A204.1 (cell line): ENCODE results near the gene KRTAP10-8.
"Not testable (repeated sequence)": the region's sequence is repeated elsewhere in the genome, so short reads cannot be mapped to it uniquely, and the experiment has no call there.

ENCODE experiments used
- FAIRE-seq: peaks from 2 replicates; lab custom pipeline; 2012; peaks lifted over from hg19 to GRCh38; lab: Jason Lieb, UNC

The KRTAP10-8 gene

GRCh38 chr21:44612029-44612486 lies at the start of gene KRTAP10-8:
KRTAP10-8 (plus strand) TSS chr21:44612079; CDS start chr21:44612101, 22 bp downstream.
- no peak for FAIRE-seq

GRCh38 chr21:44564099-44564498 lies 47.8 kb upstream of the KRTAP10-8 start:
- FAIRE-seq, result no peak

- no peak for FAIRE-seq
These were observed 46.8 kb upstream of the KRTAP10-8 start for GRCh38 chr21:44564886-44565598.

GRCh38 chr21:44566403-44566802 lies 45.5 kb upstream of the KRTAP10-8 start:
- no peak for FAIRE-seq

- FAIRE-seq, result no peak
These were observed 44.3 kb upstream of the KRTAP10-8 start for GRCh38 chr21:44567481-44568171.

GRCh38 chr21:44568261-44568660 lies 43.6 kb upstream of the KRTAP10-8 start:
- no peak for FAIRE-seq

GRCh38 chr21:44568667-44569556 lies 43.0 kb upstream of the KRTAP10-8 start:
- FAIRE-seq, result no peak

GRCh38 chr21:44569861-44570517 lies 41.9 kb upstream of the KRTAP10-8 start:
- FAIRE-seq, result no peak

- FAIRE-seq, result no peak
These were observed 40.6 kb upstream of the KRTAP10-8 start for GRCh38 chr21:44571296-44571695.

GRCh38 chr21:44571844-44572782 lies 39.8 kb upstream of the KRTAP10-8 start:
- no peak for FAIRE-seq

GRCh38 chr21:44572959-44573583 lies 38.8 kb upstream of the KRTAP10-8 start:
- no peak for FAIRE-seq

GRCh38 chr21:44573630-44574456 lies 38.0 kb upstream of the KRTAP10-8 start, which contains the start of gene KRTAP10-4:
KRTAP10-4 (plus strand) TSS chr21:44573729; CDS start chr21:44573759, 30 bp downstream.
- FAIRE-seq, result not testable (repeated sequence)

- FAIRE-seq, result no peak
These were observed 37.2 kb upstream of the KRTAP10-8 start for GRCh38 chr21:44574457-44575306.

- no peak for FAIRE-seq
These were observed 36.4 kb upstream of the KRTAP10-8 start for GRCh38 chr21:44575307-44576024.

- FAIRE-seq, result no peak
These were observed 35.9 kb upstream of the KRTAP10-8 start for GRCh38 chr21:44576025-44576420.

GRCh38 chr21:44578371-44579055 lies 33.4 kb upstream of the KRTAP10-8 start:
- no peak for FAIRE-seq
